Measurements from ENCODE around the gene ALDH2. TPM values are rescaled to one million over a fixed set of nuclear protein-coding genes. Genes with fewer than 3 reads are reported as not detected.

ALDH2 gene
- polyA plus RNA-seq, 1 of the 3 experiments (the other 2 are of a cell fraction) = 67.5 TPM

DNA sequence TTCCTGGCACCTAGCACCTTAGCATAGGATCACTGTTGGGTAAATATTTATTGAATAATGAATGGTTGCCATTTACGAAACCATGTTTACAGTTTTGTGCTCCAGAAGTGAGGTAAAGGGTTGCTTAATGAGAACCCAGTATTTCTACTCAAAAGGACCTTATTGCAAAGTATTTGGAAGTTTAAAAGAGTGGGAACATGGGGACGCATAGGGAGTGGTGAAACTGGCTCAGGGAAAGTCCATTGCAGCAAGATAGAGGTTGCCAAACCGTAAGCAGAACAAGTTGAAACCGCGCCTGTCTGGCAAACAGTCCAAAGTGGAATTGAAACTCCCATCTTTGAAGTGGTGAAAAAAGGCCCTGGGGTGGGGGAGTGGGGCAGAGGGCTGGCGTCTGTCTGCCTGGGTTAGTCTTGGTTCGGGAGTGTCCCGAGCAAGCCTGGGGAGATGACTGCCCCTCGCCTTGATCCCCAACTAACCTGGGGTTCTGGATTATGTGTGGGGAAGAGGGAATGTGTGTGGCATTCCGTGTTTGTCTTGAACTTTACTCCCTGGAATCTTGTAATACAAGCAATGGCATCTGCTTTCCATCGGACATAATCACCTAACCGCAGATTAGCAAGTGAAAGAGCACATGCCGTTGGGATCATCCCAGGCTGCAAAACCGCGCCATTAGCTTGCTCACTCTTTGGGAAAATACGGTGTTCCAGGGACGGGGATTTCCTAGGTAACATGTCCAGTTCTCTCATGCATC lies 7.2 kb downstream of the ALDH2 start:
- TF ChIP-seq SIN3A (IDR thresholded peaks at IDR 0.05; ENCODE audit: borderline replicate concordance, low read depth, low read length) (no peak), JUND (IDR thresholded peaks at IDR 0.05) (no peak), SMC3 (IDR thresholded peaks at IDR 0.05; ENCODE audit: low read depth, low read length) (no peak)
- TF ChIP-seq, protein P1, sequence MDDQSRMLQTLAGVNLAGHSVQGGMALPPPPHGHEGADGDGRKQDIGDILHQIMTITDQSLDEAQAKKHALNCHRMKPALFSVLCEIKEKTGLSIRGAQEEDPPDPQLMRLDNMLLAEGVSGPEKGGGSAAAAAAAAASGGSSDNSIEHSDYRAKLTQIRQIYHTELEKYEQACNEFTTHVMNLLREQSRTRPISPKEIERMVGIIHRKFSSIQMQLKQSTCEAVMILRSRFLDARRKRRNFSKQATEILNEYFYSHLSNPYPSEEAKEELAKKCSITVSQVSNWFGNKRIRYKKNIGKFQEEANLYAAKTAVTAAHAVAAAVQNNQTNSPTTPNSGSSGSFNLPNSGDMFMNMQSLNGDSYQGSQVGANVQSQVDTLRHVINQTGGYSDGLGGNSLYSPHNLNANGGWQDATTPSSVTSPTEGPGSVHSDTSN (IDR thresholded peaks at IDR 0.05) = no peak
- Histone ChIP-seq H3K9me2 (no peaks in the 10 kb centered on the region), H3K4me3 (ENCODE audit: low read depth in 2 of 2, low read length in 1 of 2) (no peak overlapping the region), H3K9ac (no peak overlapping the region), H3K4me1 (ENCODE audit: control insufficient read depth in 1 of 2, insufficient read depth in 2 of 2, low read depth in 1 of 2, low read length in 1 of 2) (peaks cover 6 to 19% of the 10 kb centered on the region in 2 experiments; a peak in 2 of 4 replicates), H3K36me3 (replicated peaks in 1 of 2; ENCODE audit: control insufficient read depth in 1 of 2, insufficient read depth in 2 of 2, low read length in 1 of 2) (peaks cover 0 to 4% of the 10 kb centered on the region in 2 experiments), H3F3A (replicated peaks; ENCODE audit: insufficient read depth) (no peaks in the 10 kb centered on the region), H2AFZ (ENCODE audit: low read depth) (no peak overlapping the region), H4K20me1 (ENCODE audit: insufficient read depth) (no peaks in the 10 kb centered on the region), H3K9me3 (no peaks in the 10 kb centered on the region), H3K27me3 (ENCODE audit: insufficient read depth) (no peaks in the 10 kb centered on the region), H3K79me2 (ENCODE audit: insufficient read depth) (no peaks in the 10 kb centered on the region; the same call in 1 of the 2 replicates), H3K27ac (ENCODE audit: low read depth in 2 of 2, low read length in 1 of 2) (no peak overlapping the region), H3K4me2 (no peak overlapping the region)
- DNase-seq = no peak
- 80% methylated on average over 17 of the region's 17 CpGs for WGBS (ENCODE audit: low lambda C conversion rate)
- POLR2A ChIA-PET = no interaction called here
- CTCF ChIA-PET = interaction anchor here (2.6 kb wide), 1 partner anchor 39 kb away, joined by 11 read pairs; no protein-coding TSS in a partner anchor

DNA sequence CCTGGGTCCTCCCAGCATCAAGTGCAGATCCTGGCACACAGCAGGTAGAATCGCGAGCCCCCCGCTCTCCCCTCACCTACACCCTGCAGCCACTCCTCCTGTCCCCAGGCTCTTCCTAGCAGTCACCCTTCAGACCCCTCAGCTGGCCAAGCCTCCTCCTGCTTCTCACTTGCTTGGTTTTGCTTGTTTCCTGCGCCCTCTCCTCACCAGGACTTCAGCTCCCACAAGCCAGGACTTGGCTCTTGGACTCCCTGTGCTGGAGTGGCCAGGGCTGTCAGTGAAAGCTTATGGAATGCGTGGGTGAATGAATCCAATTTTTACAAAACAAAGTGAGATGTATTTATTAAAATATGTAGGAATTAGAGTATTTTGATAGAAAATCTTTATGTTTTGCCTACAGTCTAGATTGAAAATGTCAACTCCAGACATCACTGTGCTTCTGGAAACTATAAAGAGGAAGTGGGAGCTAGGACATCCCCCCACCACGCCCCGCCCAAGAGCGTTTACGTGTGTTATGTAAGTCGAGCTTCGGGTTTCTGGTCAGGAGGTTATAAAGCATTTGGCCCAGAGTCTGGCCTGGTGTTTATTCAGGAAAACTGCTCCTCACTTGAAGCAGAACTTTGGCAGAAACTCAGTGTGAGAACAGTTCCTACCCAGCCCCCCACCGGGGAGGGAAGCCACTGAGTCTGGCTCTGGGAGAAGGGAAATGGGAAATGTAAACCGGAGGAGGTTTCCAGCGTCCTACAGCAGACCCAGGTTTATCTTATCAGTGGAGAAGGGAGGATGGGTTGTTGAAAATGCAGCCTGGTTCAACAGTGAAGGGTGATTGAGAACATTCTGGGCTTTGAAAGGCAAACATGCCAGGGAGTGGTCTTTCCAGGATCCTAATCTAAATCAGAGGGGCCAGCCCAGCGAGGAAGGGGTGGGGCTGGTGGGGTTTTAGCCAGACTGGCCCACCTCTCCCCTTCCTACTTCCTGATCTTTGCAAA lies 8.8 kb downstream of the ALDH2 start:
- peak overlapping the region; percentile 36 to 70; a peak in 3 of 4 replicates for H3K27ac ChIP-seq (ENCODE audit: low read depth in 2 of 2, low read length in 1 of 2)
- H3K4me3 ChIP-seq (ENCODE audit: low read depth in 2 of 2, low read length in 1 of 2) = no peak overlapping the region
- WGBS (ENCODE audit: low lambda C conversion rate) = 70% methylated on average over 15 of the region's 15 CpGs
- no peaks in the 10 kb centered on the region for H3K9me2 ChIP-seq
- H4K20me1 ChIP-seq (ENCODE audit: insufficient read depth) = no peaks in the 10 kb centered on the region
- 0 out of 4 replicates have a peak, but pooled peaks of 1 of the 2 experiments have one; percentile 9 for TF ChIP-seq EP300 (IDR thresholded peaks at IDR 0.05; ENCODE audit: borderline replicate concordance in 1 of 2, low read depth in 1 of 2, low read length in 1 of 2)
- TF ChIP-seq, protein P2, sequence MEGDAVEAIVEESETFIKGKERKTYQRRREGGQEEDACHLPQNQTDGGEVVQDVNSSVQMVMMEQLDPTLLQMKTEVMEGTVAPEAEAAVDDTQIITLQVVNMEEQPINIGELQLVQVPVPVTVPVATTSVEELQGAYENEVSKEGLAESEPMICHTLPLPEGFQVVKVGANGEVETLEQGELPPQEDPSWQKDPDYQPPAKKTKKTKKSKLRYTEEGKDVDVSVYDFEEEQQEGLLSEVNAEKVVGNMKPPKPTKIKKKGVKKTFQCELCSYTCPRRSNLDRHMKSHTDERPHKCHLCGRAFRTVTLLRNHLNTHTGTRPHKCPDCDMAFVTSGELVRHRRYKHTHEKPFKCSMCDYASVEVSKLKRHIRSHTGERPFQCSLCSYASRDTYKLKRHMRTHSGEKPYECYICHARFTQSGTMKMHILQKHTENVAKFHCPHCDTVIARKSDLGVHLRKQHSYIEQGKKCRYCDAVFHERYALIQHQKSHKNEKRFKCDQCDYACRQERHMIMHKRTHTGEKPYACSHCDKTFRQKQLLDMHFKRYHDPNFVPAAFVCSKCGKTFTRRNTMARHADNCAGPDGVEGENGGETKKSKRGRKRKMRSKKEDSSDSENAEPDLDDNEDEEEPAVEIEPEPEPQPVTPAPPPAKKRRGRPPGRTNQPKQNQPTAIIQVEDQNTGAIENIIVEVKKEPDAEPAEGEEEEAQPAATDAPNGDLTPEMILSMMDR (IDR thresholded peaks at IDR 0.05) = no peak
- TF ChIP-seq RCOR1 (IDR thresholded peaks at IDR 0.05; ENCODE audit: low read length) = no peak
- TF ChIP-seq YY1 (IDR thresholded peaks at IDR 0.05; ENCODE audit: low read depth) = no peak
- peak; percentile 66 for DNase-seq
- H3K9ac ChIP-seq = no peak overlapping the region
- H2AFZ ChIP-seq (ENCODE audit: low read depth) = no peak overlapping the region
- H3K27me3 ChIP-seq (ENCODE audit: insufficient read depth) = no peaks in the 10 kb centered on the region
- POLR2A ChIA-PET = interaction anchor here (2.1 kb wide), 1 partner anchor 9 kb away, joined by 5 read pairs; the partner anchor contains the start of gene ALDH2
- no peaks in the 10 kb centered on the region; the same call in 1 of the 2 replicates for H3K79me2 ChIP-seq (ENCODE audit: insufficient read depth)
- CTCF ChIA-PET = interaction anchor here (1.0 to 2.6 kb wide), 2 partner anchors 22 to 37 kb away, joined by 3 to 11 read pairs; no protein-coding TSS in a partner anchor
- H3K9me3 ChIP-seq = no peaks in the 10 kb centered on the region
- peaks cover 0 to 4% of the 10 kb centered on the region in 2 experiments for H3K36me3 ChIP-seq (replicated peaks in 1 of 2; ENCODE audit: control insufficient read depth in 1 of 2, insufficient read depth in 2 of 2, low read length in 1 of 2)
- H3K4me2 ChIP-seq = no peak overlapping the region
- no peaks in the 10 kb centered on the region for H3F3A ChIP-seq (replicated peaks; ENCODE audit: insufficient read depth)
- peaks cover 6 to 19% of the 10 kb centered on the region in 2 experiments; a peak in 2 of 4 replicates for H3K4me1 ChIP-seq (ENCODE audit: control insufficient read depth in 1 of 2, insufficient read depth in 2 of 2, low read depth in 1 of 2, low read length in 1 of 2)
